ENCODE measurements around the gene SNRNP35. TPM values are rescaled to one million over a fixed set of nuclear protein-coding genes. Genes with fewer than 3 reads are reported as not detected.
"Not testable (repeated sequence)": the region's sequence is repeated elsewhere in the genome, so short reads cannot be mapped to it uniquely, and the experiment has no call there.

SNRNP35 gene
- total RNA-seq, 4 donors from 2014 or later, result 16.3 to 17.6 (median 17.5) TPM

DNA sequence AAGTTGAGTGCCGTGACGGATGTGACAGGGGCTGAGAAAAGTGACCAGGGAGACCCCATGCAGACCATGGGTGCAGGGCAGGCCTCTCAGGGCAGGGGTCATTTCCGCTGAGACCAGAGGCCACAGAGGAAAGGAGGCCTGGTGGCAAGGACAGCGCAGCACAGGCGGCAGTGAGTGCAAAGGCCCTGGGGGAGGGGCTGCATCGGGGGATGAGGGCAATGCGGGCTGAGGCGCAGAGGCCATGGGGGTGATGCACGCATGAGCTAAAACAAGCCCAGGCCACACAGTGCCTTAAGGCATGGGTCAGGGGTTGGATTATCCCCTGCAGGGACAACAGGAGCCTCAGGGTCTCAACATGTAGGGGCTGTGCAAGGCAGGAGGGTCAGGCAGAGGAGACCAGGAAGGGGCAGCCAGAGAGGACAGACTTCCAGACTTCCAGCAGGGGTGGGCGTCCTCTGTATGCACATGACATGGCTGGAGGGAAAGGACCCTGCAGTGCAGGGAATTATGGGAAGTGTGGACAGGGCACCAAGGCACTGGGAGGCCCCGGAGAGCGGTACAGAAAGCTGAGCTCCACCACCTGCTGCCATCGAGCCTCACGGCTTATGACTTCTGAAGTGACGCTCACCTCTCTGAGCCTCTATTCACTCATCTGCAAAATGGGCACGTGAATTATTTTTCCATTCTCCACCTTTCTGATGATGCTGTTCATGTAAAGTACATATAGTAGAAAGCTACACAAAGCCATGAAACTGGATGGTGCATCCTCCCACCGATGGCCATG, 48.3 kb downstream of the SNRNP35 start:
- no peak overlapping the region for H3K27ac ChIP-seq
- H3K9me3 ChIP-seq, result no peaks in the 10 kb centered on the region
- peaks cover 0 to 8% (median 0%) of the 10 kb centered on the region in 3 donors for H3K4me1 ChIP-seq
- TF ChIP-seq POLR2AphosphoS5 (IDR thresholded peaks at IDR 0.05), result no peak
- TF ChIP-seq, protein P1, sequence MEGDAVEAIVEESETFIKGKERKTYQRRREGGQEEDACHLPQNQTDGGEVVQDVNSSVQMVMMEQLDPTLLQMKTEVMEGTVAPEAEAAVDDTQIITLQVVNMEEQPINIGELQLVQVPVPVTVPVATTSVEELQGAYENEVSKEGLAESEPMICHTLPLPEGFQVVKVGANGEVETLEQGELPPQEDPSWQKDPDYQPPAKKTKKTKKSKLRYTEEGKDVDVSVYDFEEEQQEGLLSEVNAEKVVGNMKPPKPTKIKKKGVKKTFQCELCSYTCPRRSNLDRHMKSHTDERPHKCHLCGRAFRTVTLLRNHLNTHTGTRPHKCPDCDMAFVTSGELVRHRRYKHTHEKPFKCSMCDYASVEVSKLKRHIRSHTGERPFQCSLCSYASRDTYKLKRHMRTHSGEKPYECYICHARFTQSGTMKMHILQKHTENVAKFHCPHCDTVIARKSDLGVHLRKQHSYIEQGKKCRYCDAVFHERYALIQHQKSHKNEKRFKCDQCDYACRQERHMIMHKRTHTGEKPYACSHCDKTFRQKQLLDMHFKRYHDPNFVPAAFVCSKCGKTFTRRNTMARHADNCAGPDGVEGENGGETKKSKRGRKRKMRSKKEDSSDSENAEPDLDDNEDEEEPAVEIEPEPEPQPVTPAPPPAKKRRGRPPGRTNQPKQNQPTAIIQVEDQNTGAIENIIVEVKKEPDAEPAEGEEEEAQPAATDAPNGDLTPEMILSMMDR (IDR thresholded peaks at IDR 0.05), result no peak
- TF ChIP-seq EP300 (IDR thresholded peaks at IDR 0.05), result no peak
- no peak for TF ChIP-seq POLR2A (IDR thresholded peaks at IDR 0.05)
- H3K36me3 ChIP-seq, result peaks cover 0 to 40% of the 10 kb centered on the region in 2 donors
- ATAC-seq, result no peak
- no peaks in the 10 kb centered on the region for H3K27me3 ChIP-seq
- H3K4me3 ChIP-seq, result no peak overlapping the region
- WGBS, 2 donors (ENCODE audit: low coverage in 1 of 2), result 96 to 97% methylated on average over 6 to 10 of the region's 17 CpGs

DNA sequence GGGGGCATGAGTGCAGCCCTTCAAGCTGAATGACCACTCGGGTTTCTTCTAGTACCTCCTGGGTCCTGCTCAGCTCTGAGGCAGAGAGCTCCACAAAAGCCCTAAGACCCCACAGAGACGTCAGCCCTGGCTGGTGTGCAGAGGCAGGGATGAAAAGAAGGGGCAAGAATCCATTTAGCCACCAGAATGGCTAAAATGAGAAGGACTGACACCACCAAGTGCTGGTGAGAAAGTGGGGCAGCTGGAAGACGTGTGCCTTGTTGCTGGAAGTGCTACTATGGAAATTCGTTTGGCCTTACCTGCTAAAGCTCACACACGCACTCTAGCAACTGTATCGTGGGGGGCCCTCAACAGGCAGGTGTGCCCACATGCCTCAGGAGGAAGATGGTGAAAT, 48.9 kb downstream of the SNRNP35 start:
- Histone ChIP-seq H3K9me3 (no peaks in the 10 kb centered on the region), H3K4me3 (no peak overlapping the region), H3K27ac (no peak overlapping the region), H3K4me1 (peaks cover 0 to 8% (median 0%) of the 10 kb centered on the region in 3 donors), H3K36me3 (peaks cover 0 to 45% of the 10 kb centered on the region in 2 donors), H3K27me3 (no peaks in the 10 kb centered on the region)
- ATAC-seq, result no peak
- WGBS, 2 donors (ENCODE audit: low coverage in 1 of 2), result 80 to 90% methylated on average over 1 to 4 of the region's 6 CpGs
- TF ChIP-seq POLR2AphosphoS5 (IDR thresholded peaks at IDR 0.05) (no peak), EP300 (IDR thresholded peaks at IDR 0.05) (no peak), POLR2A (IDR thresholded peaks at IDR 0.05) (no peak)
- TF ChIP-seq, protein P1 (IDR thresholded peaks at IDR 0.05), result no peak

DNA sequence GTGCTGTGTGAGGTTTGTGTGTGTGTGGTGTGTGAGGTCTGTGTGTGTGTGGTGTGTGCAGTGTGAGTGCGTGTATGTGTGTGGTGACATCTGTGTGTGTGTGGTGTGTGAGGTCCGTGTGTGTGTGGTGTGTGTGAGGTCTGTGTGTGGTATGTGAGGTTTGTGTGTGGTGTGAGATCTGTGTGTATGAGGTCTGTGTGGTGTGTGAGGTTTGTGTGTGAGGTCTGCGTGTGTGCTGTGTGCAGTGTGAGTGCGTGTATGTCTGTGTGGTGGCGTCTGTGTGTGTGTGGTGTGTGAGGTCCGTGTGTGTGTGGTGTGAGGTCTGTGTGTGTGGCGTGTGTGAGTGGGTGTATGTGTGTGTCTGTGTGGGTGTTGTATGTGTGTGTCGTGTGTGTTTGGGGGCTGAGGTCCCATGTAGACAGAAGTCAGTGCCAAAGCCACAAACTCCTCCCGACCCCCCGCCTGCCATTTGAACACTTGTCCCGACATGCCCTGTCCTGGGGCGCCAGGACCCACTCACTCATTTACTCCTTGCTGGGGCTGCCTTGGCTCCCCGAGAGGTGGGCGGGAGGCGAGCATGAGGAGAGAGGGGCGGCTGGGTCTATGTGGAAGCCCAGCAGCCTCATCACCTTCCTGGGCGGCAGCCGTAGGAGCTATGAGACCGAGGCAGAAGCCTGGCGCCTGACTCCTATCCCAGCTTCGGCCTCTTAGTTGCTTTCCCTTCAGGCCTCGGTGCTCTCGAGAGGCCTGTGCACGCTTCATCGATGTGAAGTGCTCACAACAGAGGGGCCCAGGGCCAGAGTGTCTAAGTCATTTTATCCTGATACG, 55.1 kb downstream of the SNRNP35 start:
- no peaks in the 10 kb centered on the region for H3K27me3 ChIP-seq
- H3K4me1 ChIP-seq, result peaks cover 0 to 8% (median 0%) of the 10 kb centered on the region in 3 donors
- H3K9me3 ChIP-seq, result no peaks in the 10 kb centered on the region
- no peak for ATAC-seq
- no peak overlapping the region for H3K4me3 ChIP-seq
- TF ChIP-seq POLR2AphosphoS5 (IDR thresholded peaks at IDR 0.05) (no peak), EP300 (IDR thresholded peaks at IDR 0.05) (no peak), POLR2A (IDR thresholded peaks at IDR 0.05) (no peak)
- TF ChIP-seq, protein P1 (IDR thresholded peaks at IDR 0.05), result no peak
- peaks cover 0 to 82% of the 10 kb centered on the region in 2 donors for H3K36me3 ChIP-seq
- 70 to 89% methylated on average over 3 to 6 of the region's 26 CpGs for WGBS, 2 donors (ENCODE audit: low coverage in 1 of 2)
- no peak overlapping the region for H3K27ac ChIP-seq

DNA sequence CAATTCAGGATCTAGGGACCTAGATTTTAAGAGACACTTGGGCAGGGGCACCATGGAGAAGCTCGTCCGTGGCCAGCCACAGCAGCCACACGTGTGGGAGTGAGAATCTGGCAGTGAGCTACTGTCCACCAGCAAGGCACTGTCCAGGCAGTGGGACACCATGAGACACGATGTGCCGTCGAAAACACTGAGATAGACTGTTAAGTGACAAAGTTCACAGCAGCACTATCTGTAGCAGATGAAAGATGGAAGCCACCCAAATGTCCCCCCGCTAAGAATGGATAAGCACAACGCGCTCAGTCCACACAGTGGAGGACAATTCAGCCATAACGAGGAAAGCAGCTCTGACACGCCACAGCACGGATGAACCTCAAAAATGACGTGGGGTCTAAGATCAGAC, 55.9 kb downstream of the SNRNP35 start:
- peaks cover 0 to 11% (median 0%) of the 10 kb centered on the region in 3 donors for H3K4me1 ChIP-seq
- peaks cover 0 to 81% of the 10 kb centered on the region in 2 donors for H3K36me3 ChIP-seq
- no peaks in the 10 kb centered on the region for H3K27me3 ChIP-seq
- H3K4me3 ChIP-seq, result no peak overlapping the region
- no peak for ATAC-seq
- 80 to 85% methylated on average over 5 to 10 of the region's 13 CpGs for WGBS, 2 donors (ENCODE audit: low coverage in 1 of 2)
- no peaks in the 10 kb centered on the region for H3K9me3 ChIP-seq
- no peak overlapping the region for H3K27ac ChIP-seq
- TF ChIP-seq, protein P1 (IDR thresholded peaks at IDR 0.05), result no peak
- TF ChIP-seq POLR2AphosphoS5 (IDR thresholded peaks at IDR 0.05), result no peak
- no peak for TF ChIP-seq EP300 (IDR thresholded peaks at IDR 0.05)
- no peak for TF ChIP-seq POLR2A (IDR thresholded peaks at IDR 0.05)

DNA sequence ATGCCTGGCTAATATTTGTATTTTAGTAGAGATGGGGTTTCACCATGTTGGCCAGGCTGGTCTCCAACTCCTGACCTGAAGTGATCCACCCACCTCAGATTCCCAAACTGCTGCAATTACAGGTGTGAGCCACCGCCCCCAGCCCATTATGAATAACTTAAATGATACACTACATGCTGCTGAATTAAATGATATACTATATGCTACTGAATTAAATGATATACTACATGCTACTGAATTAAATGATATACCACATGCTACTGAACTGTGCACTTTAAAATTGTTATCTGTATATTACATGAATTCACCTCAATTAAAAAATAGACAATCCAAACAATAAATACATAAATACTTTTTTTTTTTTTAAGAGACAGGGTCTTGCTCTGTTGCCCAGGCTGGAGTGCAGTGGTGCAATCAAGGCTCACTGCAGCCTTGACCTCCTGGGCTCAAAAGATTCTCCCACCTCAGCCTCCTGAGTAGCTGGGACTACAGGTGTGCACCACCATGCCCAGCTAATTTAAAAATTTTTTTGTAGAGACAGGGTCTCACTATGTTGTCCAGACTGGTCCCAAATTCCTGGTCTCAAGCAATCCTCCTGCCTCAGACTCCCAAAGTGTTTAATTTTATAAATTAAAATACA, 56.8 kb downstream of the SNRNP35 start:
- H3K9me3 ChIP-seq, H3K27me3 ChIP-seq, H3K4me3 ChIP-seq, H3K27ac ChIP-seq, ATAC-seq: not testable (repeated sequence)
- Histone ChIP-seq H3K4me1 (peaks cover 0 to 16% (median 0%) of the 10 kb centered on the region in 3 donors), H3K36me3 (peaks cover 0 to 81% of the 10 kb centered on the region in 2 donors)
- 100% methylated on average over 1 of the region's 1 CpG for WGBS, 2 donors (ENCODE audit: low coverage in 1 of 2)
